H9 (cell line): Measurements from ENCODE around the gene TARS2. TPM values are rescaled to one million over a fixed set of nuclear protein-coding genes. Genes with fewer than 3 reads are reported as not detected.

Experiments used
- DNase-seq: peaks from one replicate; pipeline ENCODE4 v3.0.0-alpha.2; 2017
- H2AFZ ChIP-seq: one replicate; pipeline ENCODE4 v1.6.1; 2013; ENCODE audit warnings: mild to moderate bottlenecking, low read length, control low read depth, moderate library complexity
- H2AK5ac ChIP-seq: 2 replicates; pipeline ENCODE4 v1.6.1; 2013; ENCODE audit warnings: low read length, control low read depth, mixed read lengths; ENCODE audit not compliant: insufficient read length
- H2BK120ac ChIP-seq: one replicate; pipeline ENCODE4 v1.6.1; 2013; ENCODE audit warnings: low read depth, mild to moderate bottlenecking, low read length, control low read depth, inconsistent platforms; ENCODE audit not compliant: poor library complexity, severe bottlenecking
- H2BK12ac ChIP-seq: 2 replicates; pipeline ENCODE4 v1.6.1; 2013; ENCODE audit warnings: low read length, control low read depth, mixed read lengths, low read depth; ENCODE audit not compliant: insufficient read length
- H2BK15ac ChIP-seq: 2 replicates; pipeline ENCODE4 v1.6.1; 2013; ENCODE audit warnings: low read depth, low read length, control low read depth
- H2BK20ac ChIP-seq: one replicate; pipeline ENCODE4 v1.6.1; 2013; ENCODE audit warnings: low read depth, mild to moderate bottlenecking, low read length, control low read depth, inconsistent platforms; ENCODE audit not compliant: poor library complexity, severe bottlenecking
- H2BK5ac ChIP-seq: 2 replicates; pipeline ENCODE4 v1.6.1; 2013; ENCODE audit warnings: low read length, control low read depth, mixed read lengths; ENCODE audit not compliant: insufficient read length
- H3K14ac ChIP-seq: 2 replicates; pipeline ENCODE4 v1.6.1; 2013; ENCODE audit warnings: low read length, control low read depth; ENCODE audit not compliant: insufficient read depth
- H3K18ac ChIP-seq: 2 replicates; pipeline ENCODE4 v1.6.1; 2013; ENCODE audit warnings: low read depth, mild to moderate bottlenecking, mixed read lengths, low read length, control low read depth; ENCODE audit not compliant: insufficient read length
- H3K23ac ChIP-seq: 2 replicates; pipeline ENCODE4 v1.6.1; 2013; ENCODE audit warnings: low read length, control low read depth, mixed read lengths, low read depth; ENCODE audit not compliant: insufficient read length
- H3K23me2 ChIP-seq: 2 replicates; pipeline ENCODE4 v1.6.1; 2013; ENCODE audit warnings: low read depth, mild to moderate bottlenecking, mixed read lengths, low read length, control low read depth; ENCODE audit not compliant: insufficient read length, poor library complexity, severe bottlenecking
- H3K27ac ChIP-seq: 2 replicates; pipeline ENCODE4 v1.5.1; 2013; ENCODE audit warnings: low read length, control low read depth, mixed read lengths, low read depth; ENCODE audit not compliant: insufficient read length
- H3K27me3 ChIP-seq: 2 replicates; pipeline ENCODE4 v1.6.1; 2013; ENCODE audit warnings: low read length, control low read depth, inconsistent platforms; ENCODE audit not compliant: insufficient read depth
- H3K4ac ChIP-seq: 2 replicates; pipeline ENCODE4 v1.6.1; 2013; ENCODE audit warnings: low read depth, mild to moderate bottlenecking, control low read depth, inconsistent platforms, low read length, moderate library complexity
- H3K4me1 ChIP-seq: 2 replicates; pipeline ENCODE4 v1.6.1; 2013; ENCODE audit warnings: low read length, control low read depth, inconsistent platforms; ENCODE audit not compliant: insufficient read depth
- H3K4me2 ChIP-seq: 2 replicates; pipeline ENCODE4 v1.6.1; 2013; ENCODE audit warnings: low read length, control low read depth, mixed read lengths; ENCODE audit not compliant: insufficient read length, insufficient read depth
- H3K56ac ChIP-seq: 2 replicates; pipeline ENCODE4 v1.6.1; 2013; ENCODE audit warnings: low read depth, mild to moderate bottlenecking, mixed read lengths, low read length, control low read depth; ENCODE audit not compliant: insufficient read length
- H3K79me1 ChIP-seq: 2 replicates; pipeline ENCODE4 v1.6.1; 2013; ENCODE audit warnings: low read depth, mild to moderate bottlenecking, moderate library complexity, low read length, control low read depth, inconsistent platforms; ENCODE audit not compliant: insufficient read depth, poor library complexity, severe bottlenecking
- H3K79me2 ChIP-seq: 2 replicates; pipeline ENCODE4 v1.6.1; 2013; ENCODE audit warnings: low read length, control low read depth, inconsistent platforms; ENCODE audit not compliant: insufficient read depth
- H3K9ac ChIP-seq: 2 replicates; pipeline ENCODE4 v1.6.1; 2013; ENCODE audit warnings: low read length, control low read depth, mixed read lengths; ENCODE audit not compliant: insufficient read length; ENCODE audit errors: extremely low read depth
- H3K9me3 ChIP-seq: one replicate; pipeline ENCODE4 v1.6.1; 2013; ENCODE audit warnings: low read depth, low read length, inconsistent platforms; ENCODE audit not compliant: control insufficient read depth
- H3T11ph ChIP-seq: one replicate; pipeline ENCODE4 v1.6.1; 2013; ENCODE audit warnings: mild to moderate bottlenecking, low read length, control low read depth, inconsistent platforms
- H4K20me1 ChIP-seq: one replicate; pipeline ENCODE4 v1.6.1; 2013; ENCODE audit not compliant: control insufficient read depth, insufficient read length, insufficient read depth
- H4K5ac ChIP-seq: 2 replicates; pipeline ENCODE4 v1.6.1; 2013; ENCODE audit warnings: low read depth, mild to moderate bottlenecking, mixed read lengths, low read length, control low read depth; ENCODE audit not compliant: insufficient read length
- H4K8ac ChIP-seq: replicated peaks from 2 replicates; pipeline ENCODE4 v1.6.1; 2013; ENCODE audit warnings: low read length, control low read depth, mixed read lengths, low read depth; ENCODE audit not compliant: insufficient read length
- H4K91ac ChIP-seq: 2 replicates; pipeline ENCODE4 v1.6.1; 2013; ENCODE audit warnings: low read depth, mild to moderate bottlenecking, moderate library complexity, mixed read lengths, low read length, control low read depth; ENCODE audit not compliant: insufficient read length
- H3K27ac Mint-ChIP-seq, 3 experiments: 2 replicates in 2 of 3; 3 replicates in 1 of 3; pipeline ENCODE4 v1.8.0; 2020 to 2021; ENCODE audit warnings: mixed read lengths in 3 of 3, mild to moderate bottlenecking in 1 of 3, moderate library complexity in 1 of 3
- H3K27me3 Mint-ChIP-seq: 2 replicates; pipeline ENCODE4 v1.8.0; 2021; ENCODE audit warnings: low read depth, mild to moderate bottlenecking, moderate library complexity, mixed read lengths
- H3K36me3 Mint-ChIP-seq, 3 experiments: 2 replicates in 2 of 3; 3 replicates in 1 of 3; pipeline ENCODE4 v1.8.0; 2020 to 2021; ENCODE audit warnings: low read depth in 3 of 3, mixed read lengths in 3 of 3; ENCODE audit not compliant: insufficient read depth in 1 of 3
- H3K4me1 Mint-ChIP-seq, 2 experiments: 2 replicates each; pipeline ENCODE4 v1.8.0; 2020; ENCODE audit warnings: mixed read lengths in 2 of 2
- H3K4me3 Mint-ChIP-seq, 2 experiments: 2 replicates in 1 of 2; 3 replicates in 1 of 2; pipeline ENCODE4 v1.8.0; 2020 to 2021; ENCODE audit warnings: mild to moderate bottlenecking in 2 of 2, mixed read lengths in 2 of 2, moderate library complexity in 1 of 2
- H3K9me3 Mint-ChIP-seq, 2 experiments: 2 replicates in 1 of 2; 3 replicates in 1 of 2; pipeline ENCODE4 v1.8.0; 2020; ENCODE audit warnings: mild to moderate bottlenecking in 2 of 2, mixed read lengths in 2 of 2, moderate library complexity in 1 of 2
- WGBS: extraction: QIAGEN DNeasy Blood & Tissue Kit; methylation state at CpG from one replicate; pipeline ENCODE4 v1.1.7; 2013; ENCODE audit warnings: missing lambda C conversion rate, low lambda C conversion rate, mixed read lengths; ENCODE audit not compliant: insufficient read length; ENCODE audit errors: extremely low coverage; 5-methylcytosine and 5-hydroxymethylcytosine counted together
- total RNA-seq: library from RNA; stranded (reverse); gene quantifications from 2 replicates; pipeline ENCODE4 v1.2.1, GENCODE V29; 2021
- TF ChIP-seq, protein P1 (sequence below): fragments of 200-600 bp; sonication (generic); conservative IDR thresholded peaks from 3 replicates; pipeline ENCODE4 v1.8.0; 2021; ENCODE audit warnings: antibody characterized with exemption, mild to moderate bottlenecking

Gene TARS2
- total RNA-seq, 1 experiment from 2014 or later, result 36.5 TPM

DNA sequence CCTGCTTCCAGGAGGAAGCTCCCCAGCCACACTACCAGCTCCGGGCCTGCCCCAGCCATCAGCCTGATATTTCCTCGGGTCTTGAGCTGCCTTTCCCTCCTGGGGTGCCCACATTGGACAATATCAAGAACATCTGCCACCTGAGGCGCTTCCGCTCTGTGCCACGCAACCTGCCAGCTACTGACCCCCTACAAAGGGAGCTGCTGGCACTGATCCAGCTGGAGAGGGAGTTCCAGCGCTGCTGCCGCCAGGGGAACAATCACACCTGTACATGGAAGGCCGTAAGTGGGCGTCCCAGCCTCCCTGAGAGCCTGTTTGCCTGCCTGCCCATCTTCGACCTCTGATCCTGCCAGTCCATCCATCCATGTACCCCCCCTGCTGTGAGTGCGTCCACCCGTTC lies 24.3 kb downstream of the TARS2 start:
- Histone ChIP-seq H3K18ac (no peak overlapping the region), H3K56ac (no peak overlapping the region), H2AFZ (no peak overlapping the region), H3T11ph (no peak overlapping the region), H3K9me3 (no peaks in the 10 kb centered on the region), H3K23ac (no peak overlapping the region), H2AK5ac (no peak overlapping the region), H3K23me2 (peaks cover 12% of the 10 kb centered on the region), H2BK20ac (no peak overlapping the region), H2BK120ac (no peak overlapping the region), H3K4me2 (no peak overlapping the region), H3K27ac (no peak overlapping the region), H2BK5ac (no peak overlapping the region), H3K14ac (no peak overlapping the region), H3K79me1 (no peaks in the 10 kb centered on the region), H4K91ac (no peak overlapping the region), H3K79me2 (no peaks in the 10 kb centered on the region), H4K20me1 (peaks cover 2% of the 10 kb centered on the region), H2BK12ac (no peak overlapping the region), H3K27me3 (no peaks in the 10 kb centered on the region), H3K9ac (no peak overlapping the region), H4K8ac (no peak overlapping the region), H3K4me1 (peaks cover 2% of the 10 kb centered on the region; the same call in 1 of the 2 replicates), H3K4ac (no peak overlapping the region), H2BK15ac (no peak overlapping the region), H4K5ac (no peak overlapping the region)
- no CpG with 5 or more reads among the region's 12 CpGs for WGBS
- no peak overlapping the region for H3K4me3 Mint-ChIP-seq
- TF ChIP-seq, protein P1, sequence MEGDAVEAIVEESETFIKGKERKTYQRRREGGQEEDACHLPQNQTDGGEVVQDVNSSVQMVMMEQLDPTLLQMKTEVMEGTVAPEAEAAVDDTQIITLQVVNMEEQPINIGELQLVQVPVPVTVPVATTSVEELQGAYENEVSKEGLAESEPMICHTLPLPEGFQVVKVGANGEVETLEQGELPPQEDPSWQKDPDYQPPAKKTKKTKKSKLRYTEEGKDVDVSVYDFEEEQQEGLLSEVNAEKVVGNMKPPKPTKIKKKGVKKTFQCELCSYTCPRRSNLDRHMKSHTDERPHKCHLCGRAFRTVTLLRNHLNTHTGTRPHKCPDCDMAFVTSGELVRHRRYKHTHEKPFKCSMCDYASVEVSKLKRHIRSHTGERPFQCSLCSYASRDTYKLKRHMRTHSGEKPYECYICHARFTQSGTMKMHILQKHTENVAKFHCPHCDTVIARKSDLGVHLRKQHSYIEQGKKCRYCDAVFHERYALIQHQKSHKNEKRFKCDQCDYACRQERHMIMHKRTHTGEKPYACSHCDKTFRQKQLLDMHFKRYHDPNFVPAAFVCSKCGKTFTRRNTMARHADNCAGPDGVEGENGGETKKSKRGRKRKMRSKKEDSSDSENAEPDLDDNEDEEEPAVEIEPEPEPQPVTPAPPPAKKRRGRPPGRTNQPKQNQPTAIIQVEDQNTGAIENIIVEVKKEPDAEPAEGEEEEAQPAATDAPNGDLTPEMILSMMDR, result no peak
- H3K9me3 Mint-ChIP-seq, result no peaks in the 10 kb centered on the region
- DNase-seq, result no peak
- peaks cover 10 to 12% of the 10 kb centered on the region in 2 experiments for H3K4me1 Mint-ChIP-seq
- H3K27ac Mint-ChIP-seq, result peak overlapping the region in 1 of 3 experiments; percentile 67; a peak in 2 of 7 replicates
- peaks cover 1% of the 10 kb centered on the region; the same call in 1 of the 2 replicates for H3K27me3 Mint-ChIP-seq
- H3K36me3 Mint-ChIP-seq, result peaks cover 6 to 22% (median 8%) of the 10 kb centered on the region in 3 experiments; a peak in 6 of 7 replicates
